DOHH2 (cell line): Measurements from ENCODE around the gene ZSWIM5.
A peak's percentile ranks its signal among the peaks of the same experiment; 100 is the strongest.

Experiments used
- H3F3A ChIP-seq: fragments of 200-600 bp; sonication (generic), shearing (Covaris generic); 2 replicates; pipeline ENCODE4 v1.6.0; 2016; ENCODE audit warnings: antibody characterized with exemption, mild to moderate bottlenecking; ENCODE audit not compliant: control insufficient read depth, insufficient read depth
- H3K27ac ChIP-seq: fragments of 200-600 bp; sonication (generic); 2 replicates; pipeline ENCODE4 v1.5.1; 2014; ENCODE audit warnings: low read depth, mild to moderate bottlenecking, low read length, moderate library complexity
- H3K27me3 ChIP-seq: fragments of 200-600 bp; sonication (generic); 2 replicates; pipeline ENCODE4 v1.6.1; 2014; ENCODE audit warnings: mild to moderate bottlenecking, low read length, mixed read lengths; ENCODE audit not compliant: control insufficient read depth
- H3K36me3 ChIP-seq: fragments of 200-600 bp; sonication (generic); 2 replicates; pipeline ENCODE4 v1.6.1; 2014; ENCODE audit warnings: mild to moderate bottlenecking, low read length, moderate library complexity, mixed read lengths; ENCODE audit not compliant: control insufficient read depth
- H3K4me1 ChIP-seq: fragments of 200-600 bp; sonication (generic); 2 replicates; pipeline ENCODE4 v1.6.1; 2014; ENCODE audit warnings: mild to moderate bottlenecking, low read length, mixed read lengths; ENCODE audit not compliant: control insufficient read depth
- H3K4me2 ChIP-seq: fragments of 200-600 bp; sonication (generic); 2 replicates; pipeline ENCODE4 v1.6.0; 2014; ENCODE audit warnings: mild to moderate bottlenecking, low read length, moderate library complexity
- H3K4me3 ChIP-seq: fragments of 200-600 bp; sonication (generic); 2 replicates; pipeline ENCODE4 v1.5.1; 2014; ENCODE audit warnings: mild to moderate bottlenecking, low read length, mixed read lengths
- H3K79me2 ChIP-seq: fragments of 200-600 bp; sonication (generic); 2 replicates; pipeline ENCODE4 v1.6.1; 2014; ENCODE audit warnings: mild to moderate bottlenecking, low read length, mixed read lengths; ENCODE audit not compliant: control insufficient read depth
- H3K9me2 ChIP-seq: fragments of 200-600 bp; sonication (generic); replicated peaks from 2 replicates; pipeline ENCODE4 v1.6.1; 2014; ENCODE audit warnings: mild to moderate bottlenecking, low read length, mixed read lengths; ENCODE audit not compliant: control insufficient read depth
- H3K9me3 ChIP-seq: fragments of 200-600 bp; sonication (generic); 2 replicates; pipeline ENCODE4 v1.6.1; 2014; ENCODE audit warnings: antibody characterized with exemption, low read length, mixed read lengths; ENCODE audit not compliant: control insufficient read depth, insufficient read depth
- H4K20me1 ChIP-seq: fragments of 200-600 bp; sonication (generic); 2 replicates; pipeline ENCODE4 v1.6.0; 2014; ENCODE audit warnings: low read depth, mild to moderate bottlenecking, antibody characterized with exemption, low read length, moderate library complexity; ENCODE audit not compliant: control insufficient read depth, insufficient read depth
- CTCF ChIP-seq: fragments of 200-600 bp; sonication (generic); IDR thresholded peaks from one replicate; pipeline ENCODE4 v1.5.1; 2014; ENCODE audit warnings: antibody characterized with exemption, mild to moderate bottlenecking, low read depth, low read length; ENCODE audit not compliant: poor library complexity, severe bottlenecking
- EZH2phosphoT487 ChIP-seq: fragments of 200-600 bp; sonication (generic); IDR thresholded peaks from 2 replicates; pipeline ENCODE4 v1.6.1; 2017; ENCODE audit warnings: borderline replicate concordance, mild to moderate bottlenecking, antibody characterized with exemption, low read length, moderate library complexity, mixed read lengths

ZSWIM5 gene

GRCh38 chr1:45035631-45036301, 170.6 kb downstream of the ZSWIM5 start:
- Histone ChIP-seq H3K36me3 (no peaks in the 10 kb centered on the region), H3K4me2 (no peak overlapping the region), H3K27me3 (no peaks in the 10 kb centered on the region), H3K79me2 (no peaks in the 10 kb centered on the region), H3K9me3 (no peaks in the 10 kb centered on the region), H4K20me1 (no peaks in the 10 kb centered on the region), H3K4me3 (no peak overlapping the region), H3K4me1 (peaks cover 11% of the 10 kb centered on the region), H3K9me2 (no peaks in the 10 kb centered on the region), H3K27ac (no peak overlapping the region), H3F3A (no peaks in the 10 kb centered on the region; the same call in 1 of the 2 replicates)
- TF ChIP-seq EZH2phosphoT487 (no peak), CTCF (no peak)

- H3K9me2 ChIP-seq, result no peaks in the 10 kb centered on the region
- no peaks in the 10 kb centered on the region; the same call in 1 of the 2 replicates for H3F3A ChIP-seq
- H3K4me3 ChIP-seq, result no peak overlapping the region
- H4K20me1 ChIP-seq, result no peaks in the 10 kb centered on the region
- peak overlapping the region; percentile 25; the same call in 1 of the 2 replicates for H3K4me2 ChIP-seq
- no peaks in the 10 kb centered on the region for H3K9me3 ChIP-seq
- no peaks in the 10 kb centered on the region for H3K27me3 ChIP-seq
- H3K27ac ChIP-seq, result no peak overlapping the region
- peaks cover 11% of the 10 kb centered on the region for H3K4me1 ChIP-seq
- no peak for TF ChIP-seq EZH2phosphoT487
- TF ChIP-seq CTCF, result no peak
- no peaks in the 10 kb centered on the region for H3K79me2 ChIP-seq
- no peaks in the 10 kb centered on the region for H3K36me3 ChIP-seq
These were observed 173.0 kb downstream of the ZSWIM5 start for GRCh38 chr1:45033356-45033755.

GRCh38 chr1:45032837-45033236, 173.6 kb downstream of the ZSWIM5 start:
- H3K9me3 ChIP-seq, result no peaks in the 10 kb centered on the region
- no peak overlapping the region for H3K27ac ChIP-seq
- peak overlapping the region; percentile 25; the same call in 1 of the 2 replicates for H3K4me2 ChIP-seq
- H3K79me2 ChIP-seq, result no peaks in the 10 kb centered on the region
- no peak overlapping the region for H3K4me3 ChIP-seq
- no peaks in the 10 kb centered on the region for H4K20me1 ChIP-seq
- H3K27me3 ChIP-seq, result no peaks in the 10 kb centered on the region
- TF ChIP-seq CTCF, result no peak
- TF ChIP-seq EZH2phosphoT487, result no peak
- H3K36me3 ChIP-seq, result no peaks in the 10 kb centered on the region
- H3F3A ChIP-seq, result no peaks in the 10 kb centered on the region; the same call in 1 of the 2 replicates
- H3K9me2 ChIP-seq, result no peaks in the 10 kb centered on the region
- peaks cover 11% of the 10 kb centered on the region for H3K4me1 ChIP-seq
